IMR-90 (cell line): Measurements from ENCODE around the gene TRIM2. TPM values are rescaled to one million over a fixed set of nuclear protein-coding genes. Genes with fewer than 3 reads are reported as not detected.

Experiments
- ATAC-seq: fragments of 200-7000 bp; cut with Tn5 transposase; 2 replicates; pipeline ENCODE4 v1.9.1; 2020; ENCODE audit warnings: low read depth, mild to moderate bottlenecking, moderate library complexity
- BruUV-seq: library from RNA; stranded (reverse); fragments of 400-500 nt; replicated peaks from 2 replicates; lab custom pipeline; 2021; lab: Mats Ljungman, UMichigan
- CTCF ChIA-PET: fragments of 300-600 bp; formaldehyde crosslinking; extraction: SDS; loops from one replicate; lab custom pipeline; 2021; ENCODE audit warnings: antibody characterized with exemption; lab: Yijun Ruan, JAX
- POLR2A ChIA-PET: fragments of 300-600 bp; sonication (Branson Sonifier 250); formaldehyde crosslinking; loops from one replicate; lab custom pipeline; 2022; ENCODE audit warnings: antibody characterized with exemption; ENCODE audit not compliant: unreplicated experiment; lab: Charles Lee
- DNase-seq: peaks from one replicate; pipeline ENCODE4 v3.0.0; 2013
- H2AFZ ChIP-seq: replicated peaks from 2 replicates; pipeline ENCODE3; 2013; ENCODE audit warnings: low read length, mild to moderate bottlenecking; ENCODE audit not compliant: poor library complexity
- H2AK5ac ChIP-seq: 2 replicates; pipeline ENCODE4 v1.6.1; 2013; ENCODE audit warnings: low read depth, low read length, inconsistent platforms
- H2AK9ac ChIP-seq: replicated peaks from 2 replicates; pipeline ENCODE3; 2013; ENCODE audit warnings: mild to moderate bottlenecking, low read depth, low read length, moderate library complexity; ENCODE audit not compliant: poor library complexity
- H2BK120ac ChIP-seq: 2 replicates; pipeline ENCODE4 v1.6.1; 2013; ENCODE audit warnings: low read depth, low read length, inconsistent platforms
- H2BK15ac ChIP-seq: 3 replicates; pipeline ENCODE4 v1.6.1; 2013; ENCODE audit warnings: low read depth, low read length, inconsistent platforms
- H2BK20ac ChIP-seq: 2 replicates; pipeline ENCODE4 v1.6.1; 2013; ENCODE audit warnings: low read depth, mild to moderate bottlenecking, inconsistent platforms, low read length, moderate library complexity
- H2BK5ac ChIP-seq: 2 replicates; pipeline ENCODE4 v1.6.1; 2013; ENCODE audit warnings: mild to moderate bottlenecking, low read depth, low read length, inconsistent platforms; ENCODE audit not compliant: poor library complexity, severe bottlenecking
- H3K14ac ChIP-seq: replicated peaks from 2 replicates; pipeline ENCODE4 v1.6.1; 2013; ENCODE audit warnings: low read depth, low read length, inconsistent platforms
- H3K18ac ChIP-seq: 2 replicates; pipeline ENCODE4 v1.6.1; 2013; ENCODE audit warnings: low read depth, low read length, control low read depth
- H3K23ac ChIP-seq: 2 replicates; pipeline ENCODE4 v1.6.1; 2013; ENCODE audit warnings: low read depth, low read length, inconsistent platforms
- H3K27ac ChIP-seq: 2 replicates; pipeline ENCODE4 v1.5.1; 2013; ENCODE audit warnings: mild to moderate bottlenecking, control low read depth, low read length; ENCODE audit not compliant: insufficient read depth
- H3K27me3 ChIP-seq: 2 replicates; pipeline ENCODE4 v1.6.1; 2013; ENCODE audit warnings: low read length; ENCODE audit not compliant: control insufficient read depth, insufficient read depth
- H3K36me3 ChIP-seq: 2 replicates; pipeline ENCODE4 v1.6.1; 2013; ENCODE audit warnings: low read length, mixed read lengths; ENCODE audit not compliant: control insufficient read depth, insufficient read depth
- H3K4ac ChIP-seq: 2 replicates; pipeline ENCODE4 v1.6.1; 2013; ENCODE audit warnings: low read depth, low read length, inconsistent platforms
- H3K4me1 ChIP-seq: 2 replicates; pipeline ENCODE4 v1.6.1; 2013; ENCODE audit warnings: low read length, mixed read lengths; ENCODE audit not compliant: control insufficient read depth, insufficient read depth
- H3K4me2 ChIP-seq: 2 replicates; pipeline ENCODE4 v1.6.1; 2013; ENCODE audit warnings: low read depth, mild to moderate bottlenecking, control low read depth, low read length, moderate library complexity
- H3K4me3 ChIP-seq: 2 replicates; pipeline ENCODE4 v1.5.1; 2013; ENCODE audit warnings: low read depth, mild to moderate bottlenecking, control low read depth, low read length, moderate library complexity; ENCODE audit not compliant: insufficient read depth
- H3K56ac ChIP-seq: 2 replicates; pipeline ENCODE4 v1.6.1; 2013; ENCODE audit warnings: low read length, inconsistent platforms; ENCODE audit not compliant: insufficient read depth; ENCODE audit errors: extremely low read depth
- H3K79me1 ChIP-seq, 2 experiments: 2 replicates each; pipeline ENCODE4 v1.6.1; 2013; ENCODE audit warnings: low read length in 2 of 2, inconsistent platforms in 1 of 2, low read depth in 1 of 2
- H3K9ac ChIP-seq: 2 replicates; pipeline ENCODE4 v1.6.1; 2013; ENCODE audit warnings: low read depth, low read length, control low read depth
- H3K9me1 ChIP-seq: 2 replicates; pipeline ENCODE4 v1.6.1; 2013; ENCODE audit warnings: low read length, inconsistent platforms; ENCODE audit not compliant: insufficient read depth
- H3K9me3 ChIP-seq: 2 replicates; pipeline ENCODE4 v1.6.1; 2013; ENCODE audit warnings: low read length; ENCODE audit not compliant: control insufficient read depth, insufficient read depth
- H4K20me1 ChIP-seq: 2 replicates; pipeline ENCODE4 v1.6.1; 2013; ENCODE audit warnings: low read length, inconsistent platforms; ENCODE audit not compliant: insufficient read depth
- H4K5ac ChIP-seq: 2 replicates; pipeline ENCODE4 v1.6.1; 2013; ENCODE audit warnings: mild to moderate bottlenecking, low read depth, low read length, control low read depth
- H4K8ac ChIP-seq, 2 experiments: 2 replicates each; pipeline ENCODE4 v1.6.1; 2013; ENCODE audit warnings: low read depth in 2 of 2, low read length in 2 of 2, control low read depth in 1 of 2, inconsistent platforms in 1 of 2
- H4K91ac ChIP-seq: 2 replicates; pipeline ENCODE4 v1.6.1; 2013; ENCODE audit warnings: low read depth, low read length, inconsistent platforms; ENCODE audit not compliant: insufficient read depth
- BHLHE40 ChIP-seq: fragments of 150-350 bp; IDR thresholded peaks from 2 replicates; pipeline ENCODE4 v1.6.1; 2016; ENCODE audit warnings: mild to moderate bottlenecking, low read depth, low read length
- CEBPB ChIP-seq: IDR thresholded peaks from 2 replicates; pipeline ENCODE4 v1.6.1; 2012; ENCODE audit warnings: low read depth, low read length, improper control_type of control experiment
- CHD1 ChIP-seq: IDR thresholded peaks from 2 replicates; pipeline ENCODE4 v1.6.1; 2012; ENCODE audit warnings: low read depth, low read length, improper control_type of control experiment
- FOS ChIP-seq: fragments of 150-350 bp; IDR thresholded peaks from 2 replicates; pipeline ENCODE4 v1.6.1; 2016; ENCODE audit warnings: low read depth, low read length
- MAFK ChIP-seq: IDR thresholded peaks from 2 replicates; pipeline ENCODE4 v1.6.1; 2012; ENCODE audit warnings: low read depth, low read length, improper control_type of control experiment
- MAZ ChIP-seq: IDR thresholded peaks from 2 replicates; pipeline ENCODE4 v1.6.1; 2012; ENCODE audit warnings: low read depth, mild to moderate bottlenecking, low read length, improper control_type of control experiment, moderate library complexity, borderline replicate concordance
- MXI1 ChIP-seq: IDR thresholded peaks from 2 replicates; pipeline ENCODE4 v1.6.1; 2012; ENCODE audit warnings: low read depth, mild to moderate bottlenecking, low read length, moderate library complexity, borderline replicate concordance
- NFE2L2 ChIP-seq: fragments of 150-350 bp; IDR thresholded peaks from 2 replicates; pipeline ENCODE4 v1.6.1; 2016; ENCODE audit warnings: low read depth, mild to moderate bottlenecking, low read length
- POLR2A ChIP-seq: IDR thresholded peaks from 2 replicates; pipeline ENCODE4 v1.6.1; 2012; ENCODE audit warnings: mild to moderate bottlenecking, low read depth, low read length
- RAD21 ChIP-seq: IDR thresholded peaks from 2 replicates; pipeline ENCODE4 v1.6.1; 2012; ENCODE audit warnings: low read length, improper control_type of control experiment
- RCOR1 ChIP-seq: IDR thresholded peaks from 2 replicates; pipeline ENCODE4 v1.6.1; 2012; ENCODE audit warnings: mild to moderate bottlenecking, low read length, improper control_type of control experiment; ENCODE audit not compliant: insufficient replicate concordance
- RFX5 ChIP-seq: IDR thresholded peaks from 2 replicates; pipeline ENCODE4 v1.8.0; 2012; ENCODE audit warnings: low read depth, mild to moderate bottlenecking, low read length, moderate library complexity
- SMC3 ChIP-seq: fragments of 150-350 bp; IDR thresholded peaks from 2 replicates; pipeline ENCODE4 v1.6.1; 2016; ENCODE audit warnings: low read depth, mild to moderate bottlenecking, antibody characterized with exemption, low read length, moderate library complexity
- WGBS, 2 experiments: methylation state at CpG; one replicate each; pipeline versions ENCODE4 v1.1.5 to v1.1.7; 2013; ENCODE audit warnings: missing lambda C conversion rate in 2 of 2; ENCODE audit not compliant: insufficient read length in 1 of 2; ENCODE audit errors: extremely low coverage in 2 of 2; 5-methylcytosine and 5-hydroxymethylcytosine counted together
- dilution Hi-C: fragments of 300-500 bp; cut with HindIII; formaldehyde crosslinking; loops from one replicate; pipeline ENCODE4 v1.14.3; 2018; ENCODE audit warnings: low sequenced_read_pairs; ENCODE audit not compliant: unreplicated experiment
- in situ Hi-C: fragments of 300-500 bp; cut with MboI; formaldehyde crosslinking; loops from 3 replicates; pipeline ENCODE4 v1.14.3; 2019; ENCODE audit warnings: low sequenced_read_pairs, inconsistent platforms, mixed read lengths
- intact Hi-C: fragments of 100-400 bp; cut with micrococcal nuclease; formaldehyde crosslinking; loops from 2 replicates; pipeline ENCODE4 v1.10.0; 2022
- polyA plus RNA-seq, 3 experiments: library from polyadenylated mRNA; depleted of rRNA; stranded (reverse); fragments of >200 nt; gene quantifications; 2 replicates each; pipeline ENCODE4 v1.2.3, GENCODE V29; 2012; ENCODE audit warnings: low replicate concordance in 1 of 3
- total RNA-seq: library from RNA; depleted of rRNA; stranded (reverse); fragments of >200 nt; gene quantifications from 2 replicates; pipeline ENCODE4 v1.2.3, GENCODE V29; 2012
- TF ChIP-seq, protein P1 (sequence below): fragments of 150-350 bp; IDR thresholded peaks from 2 replicates; pipeline ENCODE4 v1.6.1; 2017; ENCODE audit warnings: mild to moderate bottlenecking, antibody characterized with exemption, low read length, low read depth
- TF ChIP-seq, protein P2 (sequence below): fragments of 150-350 bp; IDR thresholded peaks from 2 replicates; pipeline ENCODE4 v1.6.1; 2016; ENCODE audit warnings: low read depth, mild to moderate bottlenecking, low read length, moderate library complexity, borderline replicate concordance
- TF ChIP-seq, protein P3 (sequence below): conservative IDR thresholded peaks from 2 replicates; pipeline ENCODE4 v1.5.1; 2012; ENCODE audit warnings: mild to moderate bottlenecking, low read depth, low read length, improper control_type of control experiment

Gene TRIM2
- total and polyA plus RNA-seq, 2 of the 4 experiments (the other 2 are of a cell fraction), result 16.0 to 64.2 TPM

DNA sequence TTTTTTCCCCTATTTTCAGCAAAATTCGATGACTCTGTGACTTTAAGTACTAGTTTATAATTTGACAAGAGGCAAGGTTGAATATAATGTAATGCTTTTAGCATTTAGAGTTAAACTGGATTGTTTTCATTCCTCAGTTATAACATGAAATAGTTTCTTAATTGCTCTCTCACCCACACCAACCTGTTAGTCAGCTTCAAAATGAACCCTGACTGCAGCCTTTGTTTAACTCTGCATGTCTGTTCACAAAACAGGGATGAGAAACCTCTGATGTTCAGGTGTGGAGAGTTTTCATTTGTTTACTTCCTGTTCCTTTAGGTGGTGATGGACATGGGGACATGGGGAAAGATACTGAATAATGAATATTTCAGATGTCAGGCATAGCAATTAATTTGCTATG lies 90.4 kb downstream of the TRIM2 start:
- Histone ChIP-seq H3K4me2 (peak overlapping the region; percentile 8; the same call in 1 of the 2 replicates), H2AK5ac (no peak overlapping the region), H4K5ac (peak overlapping the region; percentile 16; the same call in 1 of the 2 replicates), H3K9me3 (peaks cover 2% of the 10 kb centered on the region; the same call in 1 of the 2 replicates), H3K18ac (peak overlapping the region; percentile 24; the same call in 1 of the 2 replicates), H3K27ac (no peak overlapping the region), H3K9me1 (peaks cover 12% of the 10 kb centered on the region; the same call in 1 of the 2 replicates), H3K9ac (no peak overlapping the region), H2BK20ac (no peak overlapping the region), H2AFZ (no peak overlapping the region), H2AK9ac (no peak overlapping the region), H3K4me1 (peaks cover 20% of the 10 kb centered on the region), H3K79me1 (peaks cover 1 to 14% of the 10 kb centered on the region in 2 experiments; a peak in 3 of 4 replicates), H2BK120ac (no peak overlapping the region), H3K56ac (no peak overlapping the region), H3K36me3 (peaks cover 15% of the 10 kb centered on the region; the same call in 1 of the 2 replicates), H3K14ac (no peak overlapping the region), H3K23ac (no peak overlapping the region), H4K20me1 (no peaks in the 10 kb centered on the region), H4K91ac (no peak overlapping the region), H4K8ac (no peak overlapping the region), H2BK15ac (no peak overlapping the region), H2BK5ac (peak overlapping the region; percentile 24), H3K4ac (no peak overlapping the region), H3K4me3 (no peak overlapping the region), H3K27me3 (no peaks in the 10 kb centered on the region)
- intact Hi-C loops (no loop called here), dilution Hi-C loops (no loop called here), in situ Hi-C loops (no loop called here)
- no CpG with 5 or more reads among the region's 1 CpG for WGBS, 2 experiments
- CTCF ChIA-PET, result interaction anchor here (1.2 kb wide), 1 partner anchor 24 kb away, joined by 3 read pairs; no protein-coding TSS in a partner anchor
- BruUV-seq, result no TSS peak
- POLR2A ChIA-PET, result no interaction called here
- TF ChIP-seq POLR2A (no peak), RFX5 (no peak), SMC3 (no peak), BHLHE40 (no peak), RAD21 (no peak), FOS (no peak), RCOR1 (no peak), NFE2L2 (no peak), CEBPB (no peak), MAZ (no peak), MAFK (no peak), MXI1 (no peak), CHD1 (no peak)
- TF ChIP-seq, protein P1, sequence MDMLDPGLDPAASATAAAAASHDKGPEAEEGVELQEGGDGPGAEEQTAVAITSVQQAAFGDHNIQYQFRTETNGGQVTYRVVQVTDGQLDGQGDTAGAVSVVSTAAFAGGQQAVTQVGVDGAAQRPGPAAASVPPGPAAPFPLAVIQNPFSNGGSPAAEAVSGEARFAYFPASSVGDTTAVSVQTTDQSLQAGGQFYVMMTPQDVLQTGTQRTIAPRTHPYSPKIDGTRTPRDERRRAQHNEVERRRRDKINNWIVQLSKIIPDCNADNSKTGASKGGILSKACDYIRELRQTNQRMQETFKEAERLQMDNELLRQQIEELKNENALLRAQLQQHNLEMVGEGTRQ, result no peak
- TF ChIP-seq, protein P2, sequence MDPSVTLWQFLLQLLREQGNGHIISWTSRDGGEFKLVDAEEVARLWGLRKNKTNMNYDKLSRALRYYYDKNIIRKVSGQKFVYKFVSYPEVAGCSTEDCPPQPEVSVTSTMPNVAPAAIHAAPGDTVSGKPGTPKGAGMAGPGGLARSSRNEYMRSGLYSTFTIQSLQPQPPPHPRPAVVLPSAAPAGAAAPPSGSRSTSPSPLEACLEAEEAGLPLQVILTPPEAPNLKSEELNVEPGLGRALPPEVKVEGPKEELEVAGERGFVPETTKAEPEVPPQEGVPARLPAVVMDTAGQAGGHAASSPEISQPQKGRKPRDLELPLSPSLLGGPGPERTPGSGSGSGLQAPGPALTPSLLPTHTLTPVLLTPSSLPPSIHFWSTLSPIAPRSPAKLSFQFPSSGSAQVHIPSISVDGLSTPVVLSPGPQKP, result no peak
- TF ChIP-seq, protein P3, sequence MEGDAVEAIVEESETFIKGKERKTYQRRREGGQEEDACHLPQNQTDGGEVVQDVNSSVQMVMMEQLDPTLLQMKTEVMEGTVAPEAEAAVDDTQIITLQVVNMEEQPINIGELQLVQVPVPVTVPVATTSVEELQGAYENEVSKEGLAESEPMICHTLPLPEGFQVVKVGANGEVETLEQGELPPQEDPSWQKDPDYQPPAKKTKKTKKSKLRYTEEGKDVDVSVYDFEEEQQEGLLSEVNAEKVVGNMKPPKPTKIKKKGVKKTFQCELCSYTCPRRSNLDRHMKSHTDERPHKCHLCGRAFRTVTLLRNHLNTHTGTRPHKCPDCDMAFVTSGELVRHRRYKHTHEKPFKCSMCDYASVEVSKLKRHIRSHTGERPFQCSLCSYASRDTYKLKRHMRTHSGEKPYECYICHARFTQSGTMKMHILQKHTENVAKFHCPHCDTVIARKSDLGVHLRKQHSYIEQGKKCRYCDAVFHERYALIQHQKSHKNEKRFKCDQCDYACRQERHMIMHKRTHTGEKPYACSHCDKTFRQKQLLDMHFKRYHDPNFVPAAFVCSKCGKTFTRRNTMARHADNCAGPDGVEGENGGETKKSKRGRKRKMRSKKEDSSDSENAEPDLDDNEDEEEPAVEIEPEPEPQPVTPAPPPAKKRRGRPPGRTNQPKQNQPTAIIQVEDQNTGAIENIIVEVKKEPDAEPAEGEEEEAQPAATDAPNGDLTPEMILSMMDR, result no peak
- ATAC-seq, result peak; percentile 18
- DNase-seq, result peak; percentile 10
